HG02678 (cell line): ENCODE data around the gene PLPPR5.

ENCODE experiments used
- ATAC-seq: cut with Tn5 transposase; IDR thresholded peaks from one replicate; pipeline ENCODE4 v1.9.1; 2021; ENCODE audit warnings: mild to moderate bottlenecking, moderate library complexity; ENCODE audit not compliant: unreplicated experiment

The PLPPR5 gene

GRCh38 chr1:98860329-98860728 is 144.3 kb downstream of the PLPPR5 start:
- peak; percentile 45 for ATAC-seq

GRCh38 chr1:98854137-98854536 is 150.5 kb downstream of the PLPPR5 start:
- ATAC-seq = no peak

- ATAC-seq = peak; percentile 63
These were observed 154.6 kb downstream of the PLPPR5 start for GRCh38 chr1:98849969-98850636.

GRCh38 chr1:98842241-98842640 is 162.4 kb downstream of the PLPPR5 start:
- ATAC-seq = no peak
